ENCODE results near the gene TMEM151B. TPM values are rescaled to one million over a fixed set of nuclear protein-coding genes. Genes with fewer than 3 reads are reported as not detected.

The TMEM151B gene
- total RNA-seq, 1 experiment from 2014 or later: not detected

GRCh38 chr6:44257025-44257752 lies 13.1 kb upstream of the TMEM151B start, which contains the start of gene SLC35B2:
TSS of gene SLC35B2 (minus strand) at chr6:44257528. CDS start at chr6:44257410, 118 bp downstream.
- peaks cover 8% of the 10 kb centered on the region; the same call in 1 of the 2 replicates for H3K4me1 ChIP-seq
- no peaks in the 10 kb centered on the region for H3K27me3 ChIP-seq (replicated peaks; ENCODE audit: control insufficient read depth, insufficient read depth, low read length)
- BruUV-seq (replicated peaks): no TSS peak
- H3K4me3 ChIP-seq (ENCODE audit: low read depth, low read length): peak within 1 kb of the TSS; percentile 60
- peak; percentile 82 for DNase-seq
- intact Hi-C loops (cut with micrococcal nuclease; ENCODE audit: unreplicated experiment): no loop called here
- CTCF ChIA-PET: interaction anchor here (0.7 to 3.4 kb wide), 10 partner anchors 10 to 163 kb away, joined by 3 to 18 read pairs (median 6); partner anchors contain the start of genes AARS2, HSP90AB1 and TMEM151B
- H3K27me3 Mint-ChIP-seq (ENCODE audit: insufficient read depth, unreplicated experiment): no peaks in the 10 kb centered on the region
- POLR2A ChIA-PET: interaction anchor here (0.5 to 2.0 kb wide), 8 partner anchors 10 to 548 kb away, joined by 3 to 37 read pairs (median 4); partner anchors contain the start of genes HSP90AB1 and SLC29A1
- H3K36me3 ChIP-seq (ENCODE audit: control insufficient read depth, insufficient read depth, low read length): peaks cover 7% of the 10 kb centered on the region
- H3K27ac Mint-ChIP-seq (ENCODE audit: unreplicated experiment): peak within 1 kb of the TSS; percentile 87
- H3K4me3 Mint-ChIP-seq (ENCODE audit: unreplicated experiment): peak within 1 kb of the TSS; percentile 78
- H3K9me3 ChIP-seq: no peaks in the 10 kb centered on the region
- peaks cover 64% of the 10 kb centered on the region for H3K36me3 Mint-ChIP-seq (ENCODE audit: insufficient read depth, unreplicated experiment)
- TF ChIP-seq CTCF (IDR thresholded peaks at IDR 0.05; ENCODE audit: insufficient read depth in 1 of 2, low read depth in 1 of 2, low read length in 1 of 2, severe bottlenecking in 1 of 2, unreplicated experiment in 1 of 2): peak; percentile 31 to 66
- H3K9me3 Mint-ChIP-seq (ENCODE audit: unreplicated experiment): no peaks in the 10 kb centered on the region
- peaks cover 29% of the 10 kb centered on the region for H3K4me1 Mint-ChIP-seq (ENCODE audit: low read depth, unreplicated experiment)

- ChIA-PET POLR2A (interaction anchor here (1.3 to 2.0 kb wide), 2 partner anchors 11 to 34 kb away, joined by 8 to 37 read pairs; partner anchors contain the start of genes HSP90AB1 and SLC29A1), CTCF (interaction anchor here (3.4 kb wide), 1 partner anchor 11 kb away, joined by 18 read pairs; the partner anchor contains the start of gene TMEM151B)
- DNase-seq: no peak
- Histone ChIP-seq H3K9me3 (no peaks in the 10 kb centered on the region), H3K4me1 (peaks cover 13% of the 10 kb centered on the region), H3K36me3 (ENCODE audit: control insufficient read depth, insufficient read depth, low read length) (peaks cover 7% of the 10 kb centered on the region), H3K4me3 (ENCODE audit: low read depth, low read length) (peak overlapping the region; percentile 60), H3K27me3 (replicated peaks; ENCODE audit: control insufficient read depth, insufficient read depth, low read length) (no peaks in the 10 kb centered on the region)
- Mint-ChIP-seq H3K9me3 (ENCODE audit: unreplicated experiment) (no peaks in the 10 kb centered on the region), H3K4me3 (ENCODE audit: unreplicated experiment) (peak overlapping the region; percentile 78), H3K27me3 (ENCODE audit: insufficient read depth, unreplicated experiment) (no peaks in the 10 kb centered on the region), H3K36me3 (ENCODE audit: insufficient read depth, unreplicated experiment) (peaks cover 57% of the 10 kb centered on the region), H3K4me1 (ENCODE audit: low read depth, unreplicated experiment) (peaks cover 29% of the 10 kb centered on the region), H3K27ac (ENCODE audit: unreplicated experiment) (peak overlapping the region; percentile 87)
- intact Hi-C loops (cut with micrococcal nuclease; ENCODE audit: unreplicated experiment): no loop called here
- no TSS peak for BruUV-seq (replicated peaks)
- no peak for TF ChIP-seq CTCF (IDR thresholded peaks at IDR 0.05; ENCODE audit: insufficient read depth in 1 of 2, low read depth in 1 of 2, low read length in 1 of 2, severe bottlenecking in 1 of 2, unreplicated experiment in 1 of 2)
These were observed 12.4 kb upstream of the TMEM151B start for GRCh38 chr6:44257753-44258324.

- CTCF ChIA-PET: no interaction called here
- no peaks in the 10 kb centered on the region for H3K27me3 Mint-ChIP-seq (ENCODE audit: insufficient read depth, unreplicated experiment)
- no peak for TF ChIP-seq CTCF (IDR thresholded peaks at IDR 0.05; ENCODE audit: insufficient read depth in 1 of 2, low read depth in 1 of 2, low read length in 1 of 2, severe bottlenecking in 1 of 2, unreplicated experiment in 1 of 2)
- no peak for DNase-seq
- intact Hi-C loops (cut with micrococcal nuclease; ENCODE audit: unreplicated experiment): no loop called here
- no peaks in the 10 kb centered on the region for H3K9me3 Mint-ChIP-seq (ENCODE audit: unreplicated experiment)
- POLR2A ChIA-PET: no interaction called here
- peaks cover 19% of the 10 kb centered on the region for H3K4me1 ChIP-seq
- peak overlapping the region; percentile 87 for H3K27ac Mint-ChIP-seq (ENCODE audit: unreplicated experiment)
- H3K9me3 ChIP-seq: no peaks in the 10 kb centered on the region
- H3K36me3 ChIP-seq (ENCODE audit: control insufficient read depth, insufficient read depth, low read length): peaks cover 7% of the 10 kb centered on the region
- H3K27me3 ChIP-seq (replicated peaks; ENCODE audit: control insufficient read depth, insufficient read depth, low read length): no peaks in the 10 kb centered on the region
- H3K4me3 Mint-ChIP-seq (ENCODE audit: unreplicated experiment): peak overlapping the region; percentile 78
- H3K4me1 Mint-ChIP-seq (ENCODE audit: low read depth, unreplicated experiment): peaks cover 29% of the 10 kb centered on the region
- BruUV-seq (replicated peaks): no TSS peak
- H3K36me3 Mint-ChIP-seq (ENCODE audit: insufficient read depth, unreplicated experiment): peaks cover 52% of the 10 kb centered on the region
- no peak overlapping the region for H3K4me3 ChIP-seq (ENCODE audit: low read depth, low read length)
These were observed 11.9 kb upstream of the TMEM151B start for GRCh38 chr6:44258325-44258863.
